NCI-H748 (cell line): ENCODE data around the gene ALS2CL.

Source experiments
- DNase-seq: peaks from one replicate; lab custom pipeline; 2025; ENCODE audit not compliant: unreplicated experiment; lab: John Stamatoyannopoulos, UW

ALS2CL gene

DNA sequence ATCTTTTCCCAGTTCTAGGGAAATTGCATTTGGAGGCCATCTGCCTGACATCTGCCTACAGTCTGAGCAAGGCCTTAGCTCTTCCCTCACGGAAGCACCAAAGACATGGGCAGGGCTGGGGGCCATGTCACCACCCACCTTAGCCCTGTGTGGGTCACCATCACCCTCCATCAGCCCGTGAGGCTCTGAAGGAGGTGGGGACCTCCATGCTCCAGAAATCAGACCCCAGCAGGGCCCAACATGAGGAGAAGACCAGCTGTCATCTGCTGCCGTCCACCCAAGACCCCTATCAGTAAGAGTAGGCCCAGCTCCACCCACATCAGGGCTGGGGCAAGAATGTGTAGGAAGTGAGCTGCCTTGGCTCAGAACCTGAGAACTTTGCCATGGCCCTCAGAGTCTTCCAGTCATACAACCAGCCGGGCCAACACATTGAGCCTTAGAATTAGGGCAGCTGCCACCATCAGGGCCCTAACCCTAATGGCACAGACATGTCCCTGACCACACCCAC, 9.6 kb upstream of the ALS2CL start:
- no peak for DNase-seq

DNA sequence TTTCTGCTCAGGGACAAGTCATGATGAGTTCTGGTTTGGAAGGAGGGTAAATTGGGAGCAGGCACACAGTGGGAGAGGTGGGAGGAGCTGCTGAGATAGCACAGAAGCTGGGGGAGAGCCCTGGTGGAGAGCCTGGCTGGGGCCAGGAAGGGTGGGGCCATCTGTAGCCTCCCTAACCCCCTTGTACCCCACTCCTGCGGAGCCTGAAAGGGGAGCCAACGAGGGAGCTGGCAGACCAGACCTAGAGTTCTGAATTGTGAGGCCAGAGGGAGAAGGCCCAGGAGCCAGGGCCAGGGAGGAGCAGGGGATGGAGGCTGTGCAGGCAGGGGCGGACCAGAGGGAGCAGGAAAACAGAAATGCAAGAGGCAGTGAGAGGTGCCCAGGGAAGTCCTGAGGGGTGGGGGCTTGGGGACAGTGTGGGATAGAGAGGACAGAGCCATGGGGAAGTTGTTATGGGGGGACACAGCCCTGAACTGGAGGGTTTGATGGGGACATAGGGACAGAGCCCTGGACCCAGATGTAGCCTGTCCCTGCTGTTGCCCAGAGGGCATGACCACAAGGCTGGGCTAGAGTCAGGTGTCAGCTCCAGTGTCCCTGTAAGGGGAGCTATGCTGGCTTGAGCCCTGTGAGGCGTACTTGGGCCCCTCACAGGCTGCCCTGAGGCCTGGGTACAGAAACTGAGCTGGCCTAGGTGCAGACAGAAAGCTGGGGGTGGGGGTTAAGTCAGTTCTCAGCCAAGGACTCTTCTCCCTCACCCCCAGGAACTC, 8.9 kb upstream of the ALS2CL start:
- no peak for DNase-seq

DNA sequence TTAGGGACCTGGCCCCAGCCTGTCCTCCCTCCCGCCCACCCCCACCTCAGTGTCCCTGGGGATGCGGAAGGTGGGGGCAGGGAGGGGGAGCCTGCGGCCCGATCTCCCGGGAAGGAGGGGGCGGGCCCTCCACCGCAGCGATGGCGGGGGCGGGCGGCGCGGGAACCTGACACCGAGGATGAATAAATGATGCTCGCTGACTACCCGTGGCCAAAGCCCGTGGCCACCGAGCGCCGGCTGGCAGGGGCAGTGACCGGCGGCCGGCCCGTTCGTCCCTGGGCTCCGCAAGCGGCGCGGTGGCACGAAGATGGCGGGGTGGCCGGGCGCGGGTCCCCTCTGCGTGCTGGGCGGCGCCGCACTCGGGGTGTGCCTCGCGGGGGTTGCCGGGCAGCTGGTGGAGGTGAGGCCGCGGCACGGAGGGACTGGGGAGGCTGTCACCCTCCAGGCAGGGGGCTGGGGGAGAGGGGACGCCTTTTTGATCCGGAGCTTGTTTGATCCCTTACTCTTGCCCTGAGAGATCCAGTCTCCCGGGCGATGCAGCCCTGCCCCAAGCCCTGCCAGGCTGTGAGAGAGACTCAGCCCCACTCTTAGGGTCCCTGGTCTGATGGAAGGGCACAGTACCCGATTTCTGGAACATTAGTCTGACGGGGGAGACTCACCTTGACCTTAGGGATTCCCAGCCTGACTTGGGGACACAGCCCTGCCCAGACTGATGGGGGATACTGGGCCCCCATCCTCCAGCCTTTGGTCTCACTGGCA, 7.9 kb upstream of the ALS2CL start, which contains the start of gene TMIE:
TSS of gene TMIE (plus strand) at position 212 of the 759 bp plus-strand sequence. CDS start at position 308, 96 bp downstream.
- DNase-seq = peak; percentile 49

DNA sequence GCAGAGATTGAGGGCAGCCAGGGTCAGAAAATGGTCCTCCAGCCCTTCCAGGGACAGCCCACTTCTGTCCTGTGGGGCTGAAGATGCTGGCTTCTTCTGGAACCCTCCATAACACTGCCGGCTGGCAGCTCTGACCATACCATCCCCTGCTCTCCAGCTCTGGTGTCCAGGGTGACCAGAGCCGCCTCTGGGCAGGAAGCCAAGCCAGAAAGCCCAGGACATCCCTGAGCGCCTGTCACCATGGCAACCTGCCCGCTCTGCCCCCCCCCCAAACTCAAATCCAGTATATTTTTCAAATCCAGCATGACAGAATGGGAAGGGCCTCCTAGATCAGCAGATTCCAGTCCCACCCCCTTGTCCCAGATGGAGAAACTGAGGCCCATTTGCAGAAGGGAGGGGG, 7.3 kb upstream of the ALS2CL start:
- DNase-seq = peak; percentile 86

DNA sequence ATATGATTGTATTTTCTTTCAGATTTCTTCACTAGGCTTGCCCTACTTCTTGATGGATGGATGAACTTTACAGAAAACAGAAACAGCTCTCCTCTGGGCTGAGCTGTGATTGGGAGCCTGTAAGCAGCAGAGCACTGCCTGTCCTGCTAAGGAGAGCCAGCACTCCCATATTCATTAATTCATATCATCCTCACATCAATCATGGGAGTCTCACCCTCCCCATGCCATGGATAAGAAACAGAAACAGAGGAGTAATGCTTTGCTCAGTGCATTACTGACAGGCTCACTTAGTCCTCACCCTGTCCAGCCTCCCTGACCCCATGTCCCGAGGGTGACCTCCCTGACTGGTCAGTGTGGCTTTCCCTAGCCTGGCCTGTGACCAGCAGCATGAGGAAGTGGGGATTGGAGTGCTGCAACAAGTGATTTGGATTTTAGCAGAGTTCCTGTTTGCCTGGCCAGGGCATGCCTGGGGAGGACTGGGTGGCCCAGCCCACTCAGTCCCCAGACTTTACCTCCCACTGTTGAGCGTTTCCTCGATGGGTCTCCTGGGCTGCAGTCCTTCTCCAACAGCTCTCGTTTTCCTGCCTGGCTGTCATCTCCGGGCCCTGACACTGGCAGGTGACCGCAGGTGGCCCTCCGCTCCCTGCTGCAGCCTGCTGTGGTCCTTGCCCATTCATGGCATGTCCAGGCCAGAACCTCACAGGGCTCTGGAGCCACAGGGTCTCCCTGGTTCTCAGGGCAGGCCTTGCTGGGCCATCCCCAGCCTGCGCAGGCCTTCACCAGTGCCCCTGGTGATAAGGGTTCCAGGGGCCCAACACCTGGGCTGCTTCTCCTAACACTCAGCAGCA, 6.4 kb upstream of the ALS2CL start:
- DNase-seq = no peak

DNA sequence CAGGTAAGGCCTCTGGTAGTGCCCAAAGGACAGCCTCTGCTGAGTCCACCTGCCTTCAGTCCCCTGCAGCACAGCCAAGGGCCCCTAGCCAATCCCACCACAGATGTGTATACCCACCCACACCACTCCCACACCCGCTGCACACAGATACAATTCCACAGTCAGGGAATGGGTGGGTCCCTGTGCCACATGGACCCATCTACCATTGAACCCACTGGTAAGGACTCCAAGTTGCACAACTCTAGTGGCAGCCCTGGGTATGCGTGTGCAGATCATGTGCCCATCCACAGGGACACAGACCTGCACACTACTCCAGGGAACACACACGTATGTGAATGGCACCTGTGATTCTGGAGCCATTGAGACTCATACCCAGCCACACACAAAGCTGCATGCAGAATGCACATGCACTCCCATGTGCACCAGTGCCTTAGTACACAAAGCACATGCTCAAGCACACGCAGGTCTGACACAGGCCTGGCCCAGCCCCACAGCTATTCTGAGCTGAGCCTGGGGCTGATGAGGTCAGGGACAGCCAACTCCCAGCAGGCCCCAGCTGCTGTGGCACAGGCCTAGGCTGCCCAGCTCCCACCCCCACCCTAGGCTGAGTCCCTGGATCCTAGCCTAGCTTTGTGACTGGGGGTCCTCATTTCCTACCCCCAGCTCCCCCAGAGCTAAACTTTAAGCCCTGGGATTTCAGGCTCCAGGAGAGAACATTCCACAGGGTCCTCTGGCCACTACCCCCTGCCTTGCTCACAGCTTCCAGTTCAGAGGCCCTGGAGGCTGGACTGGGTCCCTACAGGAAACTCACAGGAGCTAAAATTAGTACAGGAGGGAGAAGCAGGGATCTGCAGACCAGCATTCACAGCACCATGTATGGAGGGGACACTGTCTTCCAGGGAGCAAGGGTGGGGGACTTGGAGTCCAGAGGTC, 2.7 kb upstream of the ALS2CL start:
- DNase-seq = no peak

DNA sequence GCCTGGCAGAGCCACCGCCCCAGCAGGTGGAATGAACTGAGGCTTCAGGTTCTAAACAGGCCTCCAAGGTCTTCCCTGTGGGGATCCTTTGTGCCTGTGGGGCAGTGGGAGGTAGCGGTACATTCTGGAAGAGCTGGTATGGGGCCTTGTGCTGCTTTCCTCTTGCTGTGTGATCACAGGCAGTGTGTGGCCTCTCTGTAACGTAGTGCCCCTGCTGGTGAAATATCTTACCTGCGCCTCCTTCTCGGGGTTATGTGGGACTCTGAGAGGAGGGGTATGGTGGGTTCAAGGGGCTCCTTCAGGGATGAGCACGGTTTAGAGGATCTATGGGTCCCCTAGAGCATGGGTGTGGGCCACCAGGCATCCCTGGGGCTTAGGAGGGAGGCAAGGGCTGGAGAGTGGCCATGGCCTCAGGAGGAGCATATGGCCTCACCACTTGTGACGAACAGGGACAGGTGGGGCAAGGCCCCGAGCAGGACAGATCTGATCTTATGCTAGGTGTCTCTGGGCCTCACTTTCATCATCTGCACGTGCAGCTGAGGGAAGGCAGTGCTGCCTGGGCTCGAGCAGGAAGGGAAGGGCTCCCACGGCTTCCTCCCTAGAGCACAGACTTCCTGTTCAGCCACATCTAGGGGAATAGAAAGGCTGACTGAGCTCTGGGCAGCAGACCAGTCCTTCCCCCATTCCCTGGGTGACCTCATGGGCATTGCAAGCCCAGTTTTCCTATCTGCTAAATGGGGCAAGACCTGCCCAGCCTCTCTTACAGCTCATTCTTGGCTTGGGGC, 1.9 kb upstream of the ALS2CL start:
- DNase-seq = peak; percentile 3

DNA sequence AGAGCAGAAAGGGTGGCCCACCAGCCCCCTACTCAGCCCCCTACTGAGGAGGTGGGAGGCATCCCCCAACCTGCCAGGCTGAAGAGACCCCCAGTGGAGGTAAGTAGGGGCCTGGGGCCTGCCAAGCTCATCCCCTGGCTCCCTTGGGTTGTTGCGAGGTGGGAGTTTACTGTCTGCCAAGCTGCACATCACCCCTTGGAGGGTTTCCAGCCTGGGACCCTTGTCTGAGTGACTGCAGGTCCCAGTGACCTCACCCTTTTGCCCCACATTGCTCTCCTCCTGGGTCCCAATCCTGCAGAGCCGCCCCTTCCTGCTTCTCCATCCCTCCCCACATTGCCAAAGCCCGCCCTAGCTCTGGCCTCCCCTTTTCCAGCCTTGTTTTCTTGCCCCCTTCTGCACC, 1.0 kb upstream of the ALS2CL start:
- DNase-seq = no peak

DNA sequence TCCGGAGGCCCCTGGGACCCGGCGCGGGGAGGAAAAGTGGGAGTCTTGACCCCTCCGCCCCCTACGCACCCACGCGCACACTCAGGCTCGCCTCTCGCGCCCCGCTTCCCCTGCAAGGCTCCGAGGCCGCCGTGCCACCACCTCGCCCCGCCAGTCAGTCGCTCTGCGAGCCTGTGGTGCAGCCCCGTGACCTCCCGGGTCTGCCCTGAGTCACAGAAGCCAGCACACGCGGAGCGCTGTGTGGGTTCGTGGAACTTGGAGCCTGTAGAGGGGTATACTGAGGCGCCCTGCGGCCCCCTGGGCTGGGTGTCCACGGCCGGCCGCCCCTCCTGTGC, 380 bp upstream of the ALS2CL start:
- no peak for DNase-seq

DNA sequence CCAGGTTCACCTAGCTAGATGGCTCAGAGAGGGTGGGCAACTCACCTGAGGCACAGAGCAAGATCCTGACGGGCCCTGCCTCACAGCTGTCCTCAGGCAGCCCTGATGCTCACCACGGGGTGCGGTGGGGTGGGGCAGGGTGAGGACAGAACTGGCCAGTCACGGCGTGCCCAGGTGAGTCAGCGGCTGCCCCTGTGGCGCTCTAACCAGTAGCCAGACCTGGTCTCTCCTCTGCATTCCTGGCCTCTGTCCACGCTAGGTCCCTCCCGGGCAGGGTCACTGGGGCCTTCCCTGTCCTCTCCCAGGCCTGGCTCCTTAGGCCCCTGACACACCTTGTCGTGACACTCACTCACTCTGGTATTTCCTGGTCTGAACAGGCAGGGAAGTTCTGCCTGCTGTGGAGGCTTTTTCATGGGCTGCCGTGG, 901 bp downstream of the ALS2CL start:
- DNase-seq = no peak

DNA sequence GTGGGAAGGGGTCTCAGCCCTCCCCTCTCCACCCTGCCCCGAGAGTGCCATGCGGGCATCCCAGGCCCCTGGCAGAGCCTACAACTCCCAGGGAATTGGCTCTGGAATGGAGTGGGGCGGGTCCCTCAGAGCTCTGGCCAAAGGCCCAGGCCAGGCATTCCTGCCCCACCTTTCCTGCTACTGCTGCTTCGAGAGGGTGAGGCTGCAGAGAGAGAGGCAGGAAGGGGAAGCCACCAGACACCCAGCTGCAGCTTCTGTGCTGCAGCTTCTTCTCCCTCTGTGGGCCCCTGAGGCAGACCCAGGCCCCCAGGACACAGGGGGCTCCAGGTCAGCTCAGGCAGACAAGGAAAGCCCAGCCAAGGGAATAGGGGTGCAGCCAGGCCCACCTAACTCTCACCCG, 2.7 kb downstream of the ALS2CL start:
- no peak for DNase-seq

DNA sequence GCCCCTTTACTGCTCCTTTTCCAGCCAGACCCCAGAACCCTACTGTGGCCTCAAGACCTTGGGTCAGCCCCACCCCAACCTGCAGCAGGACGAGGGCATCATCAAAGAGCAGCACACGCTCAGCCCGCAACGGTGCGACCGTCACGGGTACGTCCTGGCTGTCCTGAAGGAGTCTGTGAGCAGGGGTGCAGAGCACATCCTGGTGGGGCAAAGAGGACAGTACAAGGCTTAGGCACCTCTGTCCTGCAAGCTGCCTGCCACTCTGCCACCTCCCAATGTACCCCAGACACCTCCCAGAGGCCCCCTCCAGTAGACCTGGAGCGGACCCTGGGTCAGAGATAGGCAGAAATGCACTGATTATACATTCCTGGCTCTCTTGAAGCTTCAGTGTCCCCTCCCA, 8.0 kb downstream of the ALS2CL start:
- DNase-seq = no peak

DNA sequence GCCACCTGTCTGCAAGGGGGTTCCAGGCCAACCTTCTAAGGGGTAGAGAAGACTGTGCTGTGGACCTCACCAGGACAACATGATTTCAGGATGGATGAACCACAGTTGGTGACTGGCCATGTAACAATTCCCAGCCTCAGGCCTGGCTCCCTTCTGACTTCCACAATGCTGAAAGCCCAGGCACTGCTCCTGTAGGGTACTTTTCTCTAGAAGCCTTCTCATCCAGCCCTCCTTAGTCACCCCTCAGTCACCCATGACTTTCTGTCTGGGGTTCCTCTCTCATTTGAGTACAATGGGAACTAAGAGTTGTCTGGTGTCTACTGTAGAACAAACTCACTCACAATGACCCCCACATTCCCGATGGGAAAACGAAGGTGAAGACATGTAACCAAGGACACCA, 8.6 kb downstream of the ALS2CL start:
- no peak for DNase-seq

DNA sequence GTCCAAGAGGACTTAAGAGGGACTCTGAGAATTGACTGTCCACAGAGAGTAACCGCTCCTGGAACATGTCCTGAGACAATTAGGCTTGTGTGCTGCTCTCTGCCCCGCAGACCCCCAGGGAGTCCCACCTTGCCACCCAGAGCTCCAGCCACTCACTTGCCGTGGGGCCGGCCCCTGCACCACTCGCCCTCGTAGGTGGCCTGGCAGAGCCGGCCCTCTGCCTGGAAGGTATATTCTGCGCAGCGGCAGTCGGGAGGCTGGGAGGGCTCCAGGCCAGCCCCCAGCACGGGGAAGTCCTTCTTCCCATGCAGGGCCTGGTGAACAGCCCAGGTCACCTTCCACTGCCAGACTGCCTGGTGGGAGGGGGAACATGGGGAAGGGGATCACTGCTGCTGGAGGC, 10.5 kb downstream of the ALS2CL start:
- no peak for DNase-seq

DNA sequence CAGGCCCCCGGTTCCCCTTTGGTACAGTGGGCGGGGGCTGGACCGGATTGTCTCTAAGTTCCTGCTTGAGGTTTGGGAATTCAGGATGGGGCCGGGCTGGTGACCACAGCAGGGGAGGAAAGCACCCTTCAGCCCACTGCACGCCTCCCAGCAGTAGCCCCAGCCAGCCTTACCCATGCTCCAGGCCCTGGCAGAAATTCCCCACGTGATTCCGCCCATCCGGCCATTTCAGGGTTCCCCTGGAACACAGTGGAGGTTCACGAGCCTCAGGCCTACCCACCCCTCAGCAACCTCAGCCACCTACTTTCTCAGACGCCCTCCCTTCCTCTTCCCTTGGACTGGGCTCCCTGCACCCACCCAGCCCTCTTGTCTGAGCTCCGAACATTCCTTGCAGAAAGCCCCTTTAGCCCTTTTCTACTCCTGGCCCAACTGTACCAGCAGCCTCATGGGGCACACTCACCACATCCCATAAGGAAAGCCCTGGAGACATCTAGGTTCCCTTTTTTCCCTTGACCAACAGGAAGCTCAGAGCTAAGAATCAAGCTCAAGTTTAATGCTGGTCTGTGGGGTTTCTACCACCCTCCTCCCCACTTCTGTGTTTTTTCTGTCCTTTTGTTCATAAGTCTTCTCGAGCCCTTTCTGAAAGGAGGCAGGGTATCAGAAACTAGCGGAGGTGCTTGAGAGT, 11.5 kb downstream of the ALS2CL start:
- no peak for DNase-seq

DNA sequence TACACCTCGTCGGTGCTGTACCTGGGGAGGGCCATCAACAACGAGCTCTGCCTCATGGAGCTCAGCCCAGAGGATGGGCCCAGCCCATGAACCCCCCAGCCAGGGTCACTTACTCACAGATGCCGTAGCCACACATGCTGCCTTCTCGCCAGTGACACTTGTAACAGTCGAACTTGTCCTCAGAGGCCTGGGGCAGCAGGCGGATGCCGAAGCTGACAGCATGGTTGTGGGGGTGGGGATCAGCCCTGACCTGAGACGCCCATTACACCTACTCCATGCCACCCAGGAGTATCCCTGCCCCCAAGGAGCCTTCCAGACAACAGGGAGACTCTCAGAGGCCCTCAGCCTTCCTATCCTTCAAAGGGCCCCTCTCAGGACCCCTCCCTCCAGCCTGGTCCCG, 12.1 kb downstream of the ALS2CL start:
- DNase-seq = no peak

DNA sequence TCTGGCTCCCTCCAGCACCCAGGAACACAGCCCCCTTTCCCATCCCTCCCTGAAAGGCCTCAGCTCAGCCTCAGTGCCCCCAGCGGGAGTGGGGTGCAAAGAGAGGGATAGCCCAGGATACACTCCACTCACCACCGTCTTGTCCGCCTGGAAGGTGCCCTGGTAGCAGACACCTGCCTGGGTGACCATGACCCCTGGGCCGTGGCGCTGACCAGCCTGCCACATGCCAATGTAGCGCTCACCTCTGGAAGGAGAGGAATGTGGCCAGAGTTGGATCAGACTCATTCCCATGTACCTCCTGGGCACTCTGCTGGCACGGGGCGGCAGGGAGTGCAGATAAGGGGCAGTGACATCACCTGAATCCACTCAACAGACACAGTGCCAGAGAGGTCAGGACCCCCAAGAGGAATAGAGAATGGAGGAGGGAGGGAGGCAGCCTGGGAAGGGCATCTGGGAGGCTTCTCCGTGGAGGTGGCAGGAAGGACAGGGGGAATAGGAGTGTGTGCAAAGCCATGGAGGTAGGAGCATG, 13.1 kb downstream of the ALS2CL start:
- no peak for DNase-seq

DNA sequence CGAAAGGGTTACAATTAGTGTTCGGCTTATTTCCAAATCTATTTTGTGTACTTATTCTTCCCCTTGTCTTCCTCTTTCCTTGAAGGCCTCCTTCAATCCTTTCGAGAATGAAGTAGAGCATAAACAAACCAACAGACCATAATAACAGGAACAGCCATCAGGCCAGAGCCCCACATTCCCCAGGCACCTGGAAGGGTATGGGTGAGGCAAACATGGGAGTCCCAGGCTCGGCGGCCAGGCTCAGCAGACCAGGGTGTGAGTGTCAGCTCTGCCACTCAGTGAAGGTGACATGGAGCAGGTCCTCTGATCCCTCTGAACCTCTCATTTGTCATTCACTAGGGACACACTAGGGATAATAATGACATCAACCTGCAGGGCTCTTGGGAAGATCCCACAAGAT, 13.8 kb downstream of the ALS2CL start:
- no peak for DNase-seq

DNA sequence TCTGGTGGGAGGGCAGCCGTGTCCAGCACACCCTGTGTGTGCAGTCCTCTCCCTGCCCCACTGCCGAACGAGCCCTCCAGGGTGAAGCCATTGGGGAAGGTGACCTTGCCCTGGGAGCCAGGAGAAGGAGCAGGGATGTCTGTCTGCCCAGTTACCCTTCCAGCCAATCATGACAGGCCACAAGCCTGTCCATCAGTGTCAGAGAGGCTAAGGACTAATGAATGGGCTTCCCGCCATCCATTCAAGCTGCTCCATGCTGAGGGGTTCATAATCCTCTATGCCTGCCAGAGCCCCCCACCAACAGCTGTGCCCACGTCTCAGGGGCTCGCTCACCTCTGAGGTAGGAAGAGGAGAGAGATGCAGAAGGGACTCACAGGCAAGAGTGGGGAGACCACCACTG, 15.2 kb downstream of the ALS2CL start:
- DNase-seq = no peak
